HG03342 (cell line): ENCODE data around the gene SLC35F1.

Experiments used
- ATAC-seq: cut with Tn5 transposase; IDR thresholded peaks from one replicate; pipeline ENCODE4 v1.9.1; 2021; ENCODE audit warnings: mild to moderate bottlenecking, moderate library complexity; ENCODE audit not compliant: unreplicated experiment

Gene SLC35F1

GRCh38 chr6:118103381-118104146 is 196.5 kb downstream of the SLC35F1 start:
- ATAC-seq = no peak

DNA sequence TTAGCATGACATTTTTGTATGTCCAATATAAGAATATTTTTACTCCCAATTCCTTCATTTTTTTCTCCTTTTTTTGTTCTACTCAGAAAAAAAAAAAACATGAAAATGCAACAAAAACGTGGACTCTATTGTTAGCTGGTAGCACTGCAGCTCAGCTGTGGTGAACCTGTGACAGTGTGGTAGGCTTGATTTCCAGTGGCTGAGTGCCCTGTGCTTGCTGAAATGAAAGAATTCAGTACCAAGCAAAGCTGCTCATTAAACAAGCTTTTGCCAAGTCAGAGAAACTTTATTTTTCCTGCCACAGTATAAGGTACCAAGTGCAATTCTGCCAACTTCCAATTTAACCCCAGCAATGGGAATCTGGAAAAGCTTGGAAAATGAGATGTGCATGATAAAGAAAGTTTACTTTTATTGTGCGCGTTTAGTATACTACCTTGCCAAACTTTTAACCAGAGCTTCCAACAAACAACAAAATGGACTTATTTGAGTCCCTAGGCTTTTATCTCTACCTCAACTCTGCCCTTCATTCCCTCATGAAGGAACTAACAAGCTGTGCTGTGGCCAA is 215.2 kb downstream of the SLC35F1 start:
- ATAC-seq = no peak

GRCh38 chr6:118122801-118123200 is 215.7 kb downstream of the SLC35F1 start:
- ATAC-seq = no peak

- ATAC-seq = no peak
These were observed 216.5 kb downstream of the SLC35F1 start for GRCh38 chr6:118123503-118124037.

DNA sequence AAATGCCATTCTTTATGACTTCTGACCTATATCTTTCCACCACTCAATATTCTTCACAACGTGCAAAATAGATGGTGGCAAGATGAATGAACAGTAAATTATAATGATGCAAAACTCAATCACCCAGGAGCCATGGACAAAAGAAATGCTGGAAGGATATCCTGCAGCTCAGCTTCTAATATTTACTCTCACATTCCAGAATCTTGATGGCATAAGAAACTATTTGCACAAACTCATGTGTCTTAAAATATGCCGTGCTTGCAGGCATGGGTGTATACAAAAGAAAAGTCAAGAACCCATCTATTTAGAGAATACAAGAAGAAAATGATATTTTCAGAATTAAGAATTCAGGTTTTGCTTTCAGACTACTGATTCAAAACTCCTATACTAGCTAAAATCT is 217.8 kb downstream of the SLC35F1 start:
- no peak for ATAC-seq

DNA sequence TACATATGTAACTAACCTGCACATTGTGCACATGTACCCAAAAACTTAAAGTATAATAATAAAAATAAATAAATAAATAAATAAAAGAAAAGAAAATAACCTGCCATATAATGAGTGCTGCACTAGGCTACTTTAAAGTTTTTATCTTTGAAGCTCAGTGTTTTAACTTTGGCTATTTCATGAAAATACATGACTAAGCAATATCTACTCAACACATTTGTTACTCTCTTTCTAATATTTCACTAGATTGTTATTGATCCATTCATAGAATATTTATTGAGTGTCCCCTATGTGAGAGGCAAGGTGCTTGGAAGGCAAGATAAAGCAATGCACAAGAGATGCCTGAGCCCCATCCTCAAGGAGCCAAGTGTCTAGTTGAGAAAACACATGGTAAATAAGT is 221.7 kb downstream of the SLC35F1 start:
- ATAC-seq = no peak

DNA sequence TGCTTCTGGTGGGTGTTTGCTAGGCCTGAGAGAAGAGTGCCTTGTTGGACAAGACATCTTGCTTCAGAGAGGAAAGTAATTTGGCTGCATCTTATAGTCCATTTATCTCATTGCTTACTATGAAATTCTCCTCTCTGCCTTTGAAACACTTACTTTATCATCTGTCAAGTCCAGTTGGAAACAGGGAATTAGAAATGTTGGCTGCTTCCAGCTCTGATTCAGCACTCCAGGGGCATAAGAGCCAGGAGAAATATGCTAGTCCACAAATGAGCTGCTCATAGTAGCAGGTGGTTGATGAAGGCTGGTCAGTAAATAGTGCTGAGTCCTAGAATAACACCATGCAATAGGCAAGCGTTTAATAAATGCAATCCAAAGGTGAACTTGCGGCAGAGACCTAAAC is 227.1 kb downstream of the SLC35F1 start:
- no peak for ATAC-seq

DNA sequence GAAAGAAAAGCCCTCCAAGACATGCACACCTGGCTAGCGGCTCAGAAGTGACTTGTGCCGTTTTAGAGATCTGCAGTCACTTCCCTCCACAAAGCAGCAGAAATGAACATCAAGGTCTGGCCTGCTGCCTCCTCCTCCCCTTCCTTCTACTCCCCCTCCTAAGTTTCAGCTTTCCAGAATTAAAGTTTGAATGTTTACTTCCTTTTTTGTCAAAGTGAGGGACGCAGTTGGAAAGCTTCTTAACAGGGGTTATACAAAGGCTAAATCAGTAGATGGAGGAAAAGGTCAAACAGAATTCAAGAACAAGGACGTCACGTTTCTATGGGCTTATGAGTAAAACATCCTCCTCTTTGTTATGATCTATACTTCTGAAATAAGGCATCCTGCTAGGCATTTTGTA is 227.7 kb downstream of the SLC35F1 start:
- ATAC-seq = no peak

- no peak for ATAC-seq
These were observed 228.3 kb downstream of the SLC35F1 start for GRCh38 chr6:118135371-118135770.

GRCh38 chr6:118141211-118141610 is 234.1 kb downstream of the SLC35F1 start:
- no peak for ATAC-seq

DNA sequence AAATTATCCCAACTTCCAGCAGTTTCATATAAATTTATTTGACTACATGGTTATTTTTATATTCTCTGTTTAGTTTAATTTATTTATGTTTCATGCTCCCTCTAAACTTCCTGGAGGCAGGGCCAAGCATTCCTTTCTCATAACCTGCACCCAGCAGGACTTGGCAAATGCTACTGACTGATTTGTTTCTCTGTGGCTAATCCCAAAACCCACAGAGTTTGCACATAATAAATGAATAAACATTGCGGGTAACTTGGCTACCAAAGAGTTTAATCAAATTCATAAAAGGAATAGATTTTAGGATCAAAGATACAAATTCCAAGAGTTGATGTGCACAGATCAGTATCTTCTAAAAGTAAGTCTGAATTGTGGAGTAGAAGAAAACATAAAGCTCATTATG is 239.5 kb downstream of the SLC35F1 start:
- ATAC-seq = no peak

DNA sequence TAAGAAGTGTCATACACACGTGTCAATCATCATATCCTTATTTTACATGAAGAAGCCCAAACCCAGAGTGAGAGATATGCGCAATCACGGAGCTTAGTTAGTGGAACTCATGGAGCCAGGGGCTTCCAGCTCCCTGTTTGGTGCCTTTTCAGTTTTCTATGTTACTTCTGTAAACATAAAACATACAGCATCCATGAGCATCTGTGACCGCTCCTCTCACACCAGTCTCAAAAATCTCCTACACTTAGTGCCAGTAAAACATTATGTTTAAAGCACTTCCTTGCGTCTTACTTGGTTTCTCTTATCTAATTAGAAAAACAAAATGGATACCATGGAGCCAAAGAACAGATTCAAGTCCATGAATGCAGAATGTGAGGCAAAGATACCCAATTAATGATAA is 240.4 kb downstream of the SLC35F1 start:
- no peak for ATAC-seq

GRCh38 chr6:118148561-118148960 is 241.5 kb downstream of the SLC35F1 start:
- no peak for ATAC-seq

GRCh38 chr6:118152524-118152923 is 245.5 kb downstream of the SLC35F1 start:
- no peak for ATAC-seq

DNA sequence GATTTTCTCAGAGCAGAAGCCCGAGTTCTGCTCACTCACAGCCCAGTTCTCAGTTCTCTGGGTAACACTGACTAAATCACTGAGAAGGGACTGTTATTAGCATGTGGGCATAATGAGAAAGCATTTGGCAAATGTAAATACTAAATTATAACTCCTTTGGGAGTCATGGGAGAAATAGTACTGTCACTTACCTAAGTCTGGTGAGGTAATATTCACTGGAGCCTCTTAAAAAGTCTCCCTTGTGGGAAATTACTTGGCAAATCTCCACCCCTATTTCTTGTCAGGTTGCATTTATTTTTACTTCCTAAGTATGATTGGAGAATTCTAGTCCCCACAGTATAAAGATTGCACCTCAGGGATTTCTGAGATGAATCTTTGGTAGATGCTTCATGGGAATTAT is 254.3 kb downstream of the SLC35F1 start:
- no peak for ATAC-seq

DNA sequence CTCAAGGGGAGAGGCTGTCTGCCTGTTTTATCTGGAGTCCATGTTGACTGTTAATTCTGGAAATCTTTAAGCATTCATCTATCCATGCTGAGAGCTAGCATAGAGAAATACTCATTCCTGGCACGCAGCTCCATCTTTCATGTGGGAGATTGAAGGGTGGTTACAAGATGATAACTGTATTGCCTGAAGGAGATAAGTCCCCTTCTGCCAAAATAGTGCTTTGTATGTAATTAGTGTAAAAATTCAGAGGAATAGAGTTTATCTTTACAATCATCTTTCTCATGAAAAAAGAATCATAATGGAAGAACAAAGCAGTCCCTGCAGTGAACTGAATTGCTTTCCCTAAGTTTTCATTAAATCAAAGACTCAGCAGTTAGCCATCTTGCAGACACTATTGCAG is 256.5 kb downstream of the SLC35F1 start:
- ATAC-seq = no peak

- ATAC-seq = no peak
These were observed 258.4 kb downstream of the SLC35F1 start for GRCh38 chr6:118165500-118165899.

DNA sequence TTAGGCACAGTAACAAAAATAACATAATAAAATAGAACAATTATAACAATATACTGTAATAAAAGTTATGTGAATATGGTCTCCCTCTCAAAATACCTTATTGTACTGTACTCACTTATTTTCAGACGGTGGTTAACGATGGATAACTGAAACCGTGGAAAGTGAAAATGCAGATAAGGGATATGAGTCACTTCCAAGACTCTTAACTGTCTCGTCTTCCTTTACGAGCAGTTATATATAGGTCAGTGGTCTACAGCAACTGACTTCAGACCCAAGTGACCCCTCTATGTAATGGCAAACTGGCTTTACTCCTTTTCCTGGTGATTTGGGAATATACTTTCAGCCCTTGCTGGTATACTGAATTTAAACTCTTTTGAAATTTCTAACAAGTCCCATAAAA is 261.4 kb downstream of the SLC35F1 start:
- ATAC-seq = no peak

DNA sequence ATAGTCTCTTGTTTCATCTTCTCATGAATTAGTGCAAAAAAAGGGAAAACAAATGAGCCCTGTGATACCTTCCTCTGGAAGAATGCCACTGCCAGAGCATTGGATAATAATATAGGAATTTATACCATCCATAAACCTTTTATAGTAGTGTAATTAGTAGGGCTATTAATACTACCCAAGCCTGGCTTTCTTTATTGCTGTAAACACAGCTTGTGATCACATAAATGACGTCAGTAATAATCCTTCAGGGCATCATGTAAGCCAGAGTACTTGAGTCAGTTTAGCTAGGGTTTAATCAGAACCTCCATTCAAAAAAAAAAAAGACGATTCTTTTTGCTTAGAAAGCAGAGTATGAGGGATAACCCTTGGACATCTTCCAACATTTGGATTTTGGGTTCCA is 264.8 kb downstream of the SLC35F1 start:
- no peak for ATAC-seq

DNA sequence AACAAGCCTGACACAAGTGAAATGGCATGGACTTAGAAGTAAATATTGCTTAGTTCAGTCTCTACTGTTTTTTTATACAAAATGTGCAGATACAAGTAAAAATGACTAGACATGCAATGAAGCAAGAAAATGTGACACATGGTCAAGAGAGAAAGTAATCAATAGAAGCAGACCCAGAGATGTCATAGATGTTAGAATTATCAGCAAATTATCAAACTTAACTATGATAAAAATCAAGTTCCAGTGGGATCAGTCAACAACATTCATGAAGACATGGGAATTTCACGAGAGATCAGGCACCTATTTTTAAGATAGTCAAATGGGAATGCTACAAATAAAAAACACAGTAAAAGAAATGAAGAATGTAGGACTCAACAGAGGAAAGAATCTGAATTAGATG is 267.0 kb downstream of the SLC35F1 start:
- ATAC-seq = no peak

DNA sequence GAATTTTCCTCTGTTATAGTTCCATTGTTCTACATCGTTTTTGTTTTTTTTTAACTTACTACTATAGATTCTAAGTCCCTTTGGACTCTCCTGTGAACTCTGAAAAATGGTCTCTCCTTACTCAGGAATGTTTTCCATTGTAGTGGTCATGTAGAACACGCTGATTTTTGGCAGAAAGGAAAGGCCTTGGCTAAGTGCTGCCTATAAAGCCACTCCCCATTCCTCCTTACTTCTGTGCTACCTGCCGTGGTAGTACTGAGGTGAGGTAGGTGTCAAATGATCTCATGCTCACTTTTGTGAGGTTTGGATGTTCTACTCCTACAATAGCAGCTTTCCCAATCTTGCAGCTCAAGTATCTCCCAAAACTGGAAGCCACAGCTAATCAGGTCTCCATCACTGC is 270.7 kb downstream of the SLC35F1 start:
- ATAC-seq = no peak

DNA sequence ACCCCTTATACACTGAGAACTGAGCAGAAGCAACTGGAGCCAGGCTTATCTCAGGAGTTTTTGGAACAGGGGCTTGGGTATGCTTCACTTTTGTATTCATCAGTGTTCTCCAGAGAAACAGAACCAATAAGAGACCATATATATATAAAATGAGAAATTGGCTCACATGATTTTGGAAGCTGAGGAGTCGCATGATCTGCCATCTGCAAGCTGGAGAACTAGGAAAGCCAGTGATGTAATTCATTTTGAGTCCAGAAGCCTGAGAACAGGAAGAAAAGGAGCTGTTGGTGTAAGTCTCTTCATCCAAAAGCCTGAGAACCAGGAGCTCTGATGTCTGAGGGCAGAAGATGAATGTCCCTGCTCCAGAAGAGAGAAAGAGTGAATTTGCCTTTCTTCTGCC is 272.0 kb downstream of the SLC35F1 start:
- ATAC-seq = no peak
